Neuronal stem cell (in vitro differentiated cells): Measurements from ENCODE around the gene PTPRR.

Experiments
- DNase-seq: peaks from one replicate; pipeline ENCODE4 v3.0.0-alpha.2; 2013; ENCODE audit warnings: low spot score
- H2AFZ ChIP-seq: one replicate; pipeline ENCODE4 v1.6.1; 2013; ENCODE audit warnings: mild to moderate bottlenecking, low read length, inconsistent platforms
- H2AK5ac ChIP-seq: 2 replicates; pipeline ENCODE4 v1.6.1; 2013; ENCODE audit warnings: low read depth, mild to moderate bottlenecking, inconsistent platforms, low read length, moderate library complexity, mixed read lengths
- H2BK120ac ChIP-seq: 2 replicates; pipeline ENCODE4 v1.6.1; 2013; ENCODE audit warnings: low read depth, mild to moderate bottlenecking, inconsistent platforms, low read length, moderate library complexity, mixed read lengths
- H2BK12ac ChIP-seq: one replicate; pipeline ENCODE4 v1.6.1; 2013; ENCODE audit warnings: low read length, inconsistent platforms
- H2BK15ac ChIP-seq: 2 replicates; pipeline ENCODE4 v1.6.1; 2013; ENCODE audit warnings: mild to moderate bottlenecking, low read length, inconsistent platforms, mixed read lengths
- H2BK5ac ChIP-seq: one replicate; pipeline ENCODE4 v1.6.1; 2013; ENCODE audit warnings: inconsistent platforms, mild to moderate bottlenecking, low read length, moderate library complexity
- H3K14ac ChIP-seq: one replicate; pipeline ENCODE4 v1.6.1; 2013; ENCODE audit warnings: low read length, inconsistent platforms
- H3K18ac ChIP-seq: 2 replicates; pipeline ENCODE4 v1.6.1; 2013; ENCODE audit warnings: low read length, inconsistent platforms
- H3K23ac ChIP-seq: 2 replicates; pipeline ENCODE4 v1.6.1; 2013; ENCODE audit warnings: low read depth, mild to moderate bottlenecking, mixed read lengths, low read length, inconsistent platforms; ENCODE audit not compliant: poor library complexity
- H3K27ac ChIP-seq: replicated peaks from 3 replicates; pipeline ENCODE4 v1.5.1; 2013; ENCODE audit warnings: low read length, inconsistent platforms
- H3K27me3 ChIP-seq, 3 experiments: 2 replicates each; pipeline ENCODE4 v1.6.1; 2013; ENCODE audit warnings: low read length in 3 of 3, mild to moderate bottlenecking in 2 of 3, inconsistent platforms in 1 of 3, low read depth in 1 of 3, mixed read lengths in 1 of 3, moderate library complexity in 1 of 3; ENCODE audit not compliant: control insufficient read depth in 3 of 3, insufficient read depth in 3 of 3
- H3K36me3 ChIP-seq, 2 donors: replicated peaks in 1 of 2; 2 replicates each; pipeline ENCODE4 v1.6.1; 2013; ENCODE audit warnings: low read length in 2 of 2; ENCODE audit not compliant: control insufficient read depth in 2 of 2, insufficient read depth in 2 of 2
- H3K4ac ChIP-seq: 2 replicates; pipeline ENCODE4 v1.6.1; 2013; ENCODE audit warnings: inconsistent platforms, mild to moderate bottlenecking, low read length, moderate library complexity
- H3K4me1 ChIP-seq, 2 donors: 1 replicate in 1 of 2; 2 replicates in 1 of 2; pipeline ENCODE4 v1.6.1; 2013; ENCODE audit warnings: low read length in 2 of 2, low read depth in 1 of 2; ENCODE audit not compliant: control insufficient read depth in 2 of 2, insufficient read depth in 1 of 2
- H3K4me2 ChIP-seq: one replicate; pipeline ENCODE4 v1.6.1; 2013; ENCODE audit warnings: mild to moderate bottlenecking, low read length, inconsistent platforms; ENCODE audit not compliant: insufficient read depth, poor library complexity, severe bottlenecking
- H3K4me3 ChIP-seq, 2 donors: 2 replicates each; pipeline ENCODE4 v1.5.1; 2013; ENCODE audit warnings: low read length in 2 of 2, mild to moderate bottlenecking in 2 of 2, inconsistent platforms in 1 of 2, moderate library complexity in 1 of 2
- H3K79me1 ChIP-seq: one replicate; pipeline ENCODE4 v1.6.1; 2013; ENCODE audit warnings: low read depth, mild to moderate bottlenecking, inconsistent platforms, low read length, moderate library complexity
- H3K9ac ChIP-seq: one replicate; pipeline ENCODE4 v1.6.1; 2013; ENCODE audit warnings: mild to moderate bottlenecking, low read depth, low read length, inconsistent platforms; ENCODE audit not compliant: poor library complexity
- H3K9me3 ChIP-seq, 2 donors: replicated peaks in 1 of 2; 2 replicates each; pipeline versions ENCODE3 to v1.6.1; 2013; ENCODE audit warnings: low read length in 2 of 2, mild to moderate bottlenecking in 2 of 2, inconsistent platforms in 1 of 2, low read depth in 1 of 2, mixed read lengths in 1 of 2, moderate library complexity in 1 of 2; ENCODE audit not compliant: control insufficient read depth in 2 of 2, insufficient read depth in 1 of 2
- H4K8ac ChIP-seq: one replicate; pipeline ENCODE4 v1.6.1; 2013; ENCODE audit warnings: low read depth, mild to moderate bottlenecking, inconsistent platforms, low read length, moderate library complexity
- H4K91ac ChIP-seq: one replicate; pipeline ENCODE4 v1.6.1; 2013; ENCODE audit warnings: low read length, low read depth, mild to moderate bottlenecking, inconsistent platforms; ENCODE audit not compliant: poor library complexity
- WGBS, 2 donors: extraction: QIAGEN DNeasy Blood & Tissue Kit; methylation state at CpG; one replicate each; pipeline ENCODE4 v1.1.7; 2013; ENCODE audit warnings: missing lambda C conversion rate in 2 of 2, mixed read lengths in 1 of 2; ENCODE audit not compliant: insufficient read length in 2 of 2, insufficient replicate concordance in 1 of 2; ENCODE audit errors: extremely low coverage in 2 of 2; 5-methylcytosine and 5-hydroxymethylcytosine counted together

PTPRR gene

DNA sequence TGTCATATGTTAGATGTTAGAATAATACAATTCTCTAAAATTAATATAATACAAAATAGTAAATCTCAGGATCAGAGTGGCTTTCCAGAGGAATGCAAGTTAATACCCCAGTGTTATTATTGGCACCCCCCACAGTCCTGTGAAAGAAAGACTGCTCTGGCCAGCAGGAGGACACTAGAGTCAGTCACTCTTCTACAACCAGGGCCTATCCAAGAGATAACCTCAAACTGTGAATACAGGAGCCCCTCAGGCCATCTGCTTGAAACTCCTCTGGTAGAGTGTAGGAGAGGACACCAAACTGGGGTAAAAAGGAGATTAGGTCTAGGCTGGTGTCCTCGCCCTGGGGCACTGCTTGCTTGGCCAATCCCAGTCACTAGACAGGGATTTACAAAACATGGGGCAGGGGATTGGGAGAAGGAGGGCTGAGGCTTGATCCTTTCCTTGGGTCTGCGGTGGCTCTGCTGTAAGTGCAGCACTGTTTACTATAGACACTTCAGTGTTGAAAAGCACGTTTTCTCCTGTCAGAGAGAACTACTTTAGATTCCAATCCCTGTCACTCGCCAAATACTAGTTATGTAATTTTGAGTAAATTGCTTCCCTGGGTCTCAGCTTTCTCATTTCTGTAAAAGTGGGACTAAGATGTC is 44.5 kb upstream of the PTPRR start:
- H3K36me3 ChIP-seq = no peaks in the 10 kb centered on the region
- no peaks in the 10 kb centered on the region for H3K9me3 ChIP-seq
- no peak overlapping the region for H3K14ac ChIP-seq
- H2BK15ac ChIP-seq = no peak overlapping the region
- no peak overlapping the region for H3K4ac ChIP-seq
- no peak overlapping the region for H3K27ac ChIP-seq
- no peak overlapping the region for H3K18ac ChIP-seq
- no peak overlapping the region for H2BK12ac ChIP-seq
- H2BK120ac ChIP-seq = no peak overlapping the region
- H3K9ac ChIP-seq = no peak overlapping the region
- H3K4me1 ChIP-seq = peaks cover 4 to 17% of the 10 kb centered on the region in 2 donors
- no peak for DNase-seq
- no peaks in the 10 kb centered on the region for H3K79me1 ChIP-seq
- no peak overlapping the region for H4K8ac ChIP-seq
- H3K4me3 ChIP-seq = no peak overlapping the region
- H2AFZ ChIP-seq = no peak overlapping the region
- H2BK5ac ChIP-seq = no peak overlapping the region
- no peak overlapping the region for H3K23ac ChIP-seq
- H3K27me3 ChIP-seq = no peaks in the 10 kb centered on the region
- no CpG with 5 or more reads among the region's 4 CpGs for WGBS, 2 donors
- H3K4me2 ChIP-seq = no peak overlapping the region
- no peak overlapping the region for H2AK5ac ChIP-seq
- H4K91ac ChIP-seq = no peak overlapping the region

DNA sequence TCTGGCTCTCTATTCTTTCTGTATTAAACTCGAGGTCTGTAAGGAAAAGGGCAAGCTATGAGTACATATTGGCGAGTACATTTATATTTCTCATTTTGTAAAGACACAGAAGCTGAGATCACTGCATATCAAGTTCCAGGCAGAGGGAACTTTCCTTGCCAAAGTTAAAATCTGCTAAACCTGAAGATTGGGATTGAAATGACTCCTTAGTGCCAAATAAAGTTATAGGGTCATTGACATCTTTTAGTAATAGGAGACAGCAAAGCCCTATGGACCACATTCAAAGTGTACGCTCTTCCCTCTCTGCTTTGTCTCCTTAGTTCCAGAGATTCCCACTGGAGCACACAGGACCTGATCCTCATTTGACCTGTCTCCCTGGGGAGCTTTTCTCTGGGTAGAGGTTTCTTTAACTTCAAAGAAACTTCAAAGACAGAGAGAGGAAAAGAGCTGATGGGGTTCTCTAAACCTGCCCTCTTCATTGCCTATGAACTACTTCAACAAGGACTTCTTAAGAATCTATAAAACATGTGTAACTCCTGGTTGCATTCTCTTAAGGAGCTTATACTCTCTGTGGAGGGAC is 42.6 kb upstream of the PTPRR start:
- no peak overlapping the region for H2BK120ac ChIP-seq
- no peak overlapping the region for H3K4ac ChIP-seq
- H2BK15ac ChIP-seq = no peak overlapping the region
- no peak overlapping the region for H3K4me3 ChIP-seq
- H2BK5ac ChIP-seq = no peak overlapping the region
- no peak overlapping the region for H3K9ac ChIP-seq
- no peak for DNase-seq
- H3K79me1 ChIP-seq = no peaks in the 10 kb centered on the region
- H2AFZ ChIP-seq = no peak overlapping the region
- no peak overlapping the region for H4K91ac ChIP-seq
- no CpG with 5 or more reads among the region's 3 CpGs for WGBS, 2 donors
- H2AK5ac ChIP-seq = no peak overlapping the region
- no peak overlapping the region for H2BK12ac ChIP-seq
- no peak overlapping the region for H4K8ac ChIP-seq
- no peaks in the 10 kb centered on the region for H3K9me3 ChIP-seq
- no peak overlapping the region for H3K18ac ChIP-seq
- H3K27ac ChIP-seq = no peak overlapping the region
- H3K14ac ChIP-seq = no peak overlapping the region
- H3K4me1 ChIP-seq = peaks cover 4 to 17% of the 10 kb centered on the region in 2 donors
- no peaks in the 10 kb centered on the region for H3K27me3 ChIP-seq
- no peak overlapping the region for H3K23ac ChIP-seq
- no peak overlapping the region for H3K4me2 ChIP-seq
- H3K36me3 ChIP-seq = no peaks in the 10 kb centered on the region

DNA sequence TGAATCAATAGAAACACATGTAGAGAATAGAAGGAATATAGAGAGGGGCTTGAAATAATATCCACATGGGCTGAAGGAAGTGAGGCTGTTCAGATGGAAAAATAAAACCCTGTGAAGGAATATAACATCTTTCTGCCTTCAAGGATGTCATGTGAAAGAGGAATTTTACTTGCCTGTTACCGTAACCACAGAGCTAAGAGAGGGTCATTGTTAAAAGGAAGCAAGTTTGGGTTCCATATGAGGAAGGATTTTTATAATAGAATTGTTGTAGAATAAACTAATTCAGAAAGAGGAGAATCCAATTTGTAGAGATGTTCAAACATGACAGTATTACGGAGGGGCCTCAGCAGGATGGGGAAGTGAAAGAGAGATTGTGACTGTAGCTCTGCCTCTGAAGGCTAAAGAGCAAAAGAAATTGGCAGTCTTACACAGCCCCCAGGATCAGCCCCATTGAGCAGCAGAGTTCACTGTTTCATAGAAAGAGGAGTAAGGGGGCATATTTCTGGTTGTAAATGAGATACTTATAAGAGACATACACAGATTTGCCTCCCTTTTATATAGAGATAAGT is 41.8 kb upstream of the PTPRR start:
- H3K27ac ChIP-seq = no peak overlapping the region
- H4K91ac ChIP-seq = no peak overlapping the region
- H3K4me1 ChIP-seq = peaks cover 4 to 17% of the 10 kb centered on the region in 2 donors
- H3K4me2 ChIP-seq = no peak overlapping the region
- no peak overlapping the region for H2AK5ac ChIP-seq
- H3K18ac ChIP-seq = no peak overlapping the region
- no peak overlapping the region for H4K8ac ChIP-seq
- H2BK120ac ChIP-seq = no peak overlapping the region
- no peak overlapping the region for H2BK15ac ChIP-seq
- H2BK12ac ChIP-seq = no peak overlapping the region
- H3K9me3 ChIP-seq = no peaks in the 10 kb centered on the region
- H3K9ac ChIP-seq = no peak overlapping the region
- H2BK5ac ChIP-seq = no peak overlapping the region
- no peaks in the 10 kb centered on the region for H3K79me1 ChIP-seq
- no peaks in the 10 kb centered on the region for H3K27me3 ChIP-seq
- no peak for DNase-seq
- WGBS, 2 donors = no CpG with 5 or more reads among the region's 2 CpGs
- no peak overlapping the region for H3K4me3 ChIP-seq
- H3K36me3 ChIP-seq = no peaks in the 10 kb centered on the region
- peak overlapping the region; percentile 36 for H2AFZ ChIP-seq
- no peak overlapping the region for H3K14ac ChIP-seq
- H3K4ac ChIP-seq = no peak overlapping the region
- no peak overlapping the region for H3K23ac ChIP-seq

DNA sequence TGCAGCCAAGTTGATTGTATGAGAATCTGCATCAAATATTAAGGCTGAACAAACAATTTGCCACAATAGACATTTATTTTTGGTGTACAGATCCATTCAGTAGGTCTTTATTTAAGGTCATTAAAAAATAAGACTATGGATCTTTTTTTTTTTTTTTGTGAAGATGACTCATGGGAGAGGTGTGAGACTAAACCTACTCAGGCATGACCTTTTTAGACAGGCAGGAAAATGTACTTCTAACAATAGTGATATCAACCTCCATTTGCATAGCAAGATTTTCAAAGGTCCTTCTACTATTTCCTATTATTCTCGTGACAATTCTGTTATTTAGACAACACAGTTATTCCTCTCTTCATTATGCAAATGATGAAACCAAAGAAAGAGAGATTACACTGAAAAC is 39.9 kb upstream of the PTPRR start:
- Histone ChIP-seq H2AFZ (no peak overlapping the region), H3K27ac (no peak overlapping the region), H3K9ac (no peak overlapping the region), H4K91ac (no peak overlapping the region), H3K14ac (no peak overlapping the region), H2BK15ac (no peak overlapping the region), H3K4me2 (no peak overlapping the region), H3K27me3 (no peaks in the 10 kb centered on the region), H2BK120ac (no peak overlapping the region), H2BK5ac (no peak overlapping the region), H3K23ac (no peak overlapping the region), H3K4me1 (peaks cover 4 to 14% of the 10 kb centered on the region in 2 donors), H3K36me3 (no peaks in the 10 kb centered on the region), H2BK12ac (no peak overlapping the region), H3K9me3 (no peaks in the 10 kb centered on the region), H3K4me3 (no peak overlapping the region), H3K18ac (no peak overlapping the region), H3K4ac (no peak overlapping the region), H4K8ac (no peak overlapping the region), H3K79me1 (no peaks in the 10 kb centered on the region), H2AK5ac (no peak overlapping the region)
- no CpG with 5 or more reads among the region's 1 CpG for WGBS, 2 donors
- DNase-seq = no peak
